Spleen (tissue), 11 donors: Measurements from ENCODE around the gene FRMD5. TPM values are rescaled to one million over a fixed set of nuclear protein-coding genes. Genes with fewer than 3 reads are reported as not detected.

Source experiments
- DNase-seq: peaks from one replicate; pipeline ENCODE4 v3.0.0-alpha.2; 2020
- H3K27ac ChIP-seq, 8 donors: fragments of 200-600 bp; sonication (generic) in 7 of 8; 1 replicate in 4 of 8; 2 replicates in 4 of 8; pipeline versions ENCODE4 v1.5.0 to v1.8.0; 2016 to 2021; ENCODE audit warnings: inconsistent platforms in 4 of 8, mild to moderate bottlenecking in 4 of 8, moderate library complexity in 1 of 8
- H3K27me3 ChIP-seq, 7 donors: fragments of 200-600 bp; sonication (generic) in 6 of 7; replicated peaks in 1 of 7; 1 replicate in 4 of 7; 2 replicates in 3 of 7; pipeline versions ENCODE4 v1.5.0 to v1.8.0; 2016 to 2021; ENCODE audit warnings: inconsistent platforms in 3 of 7, mild to moderate bottlenecking in 1 of 7
- H3K36me3 ChIP-seq, 6 donors: fragments of 200-600 bp; sonication (generic) in 5 of 6; 1 replicate in 4 of 6; 2 replicates in 2 of 6; pipeline versions ENCODE4 v1.5.0 to v1.8.0; 2016 to 2021; ENCODE audit warnings: inconsistent platforms in 2 of 6
- H3K4me1 ChIP-seq, 6 donors: fragments of 200-600 bp; sonication (generic) in 5 of 6; 1 replicate in 3 of 6; 2 replicates in 3 of 6; pipeline versions ENCODE4 v1.5.0 to v1.8.0; 2016 to 2021; ENCODE audit warnings: inconsistent platforms in 3 of 6
- H3K4me3 ChIP-seq, 8 donors: fragments of 200-600 bp; sonication (generic) in 7 of 8; 1 replicate in 4 of 8; 2 replicates in 4 of 8; pipeline versions ENCODE4 v1.5.0 to v1.8.0; 2016 to 2021; ENCODE audit warnings: inconsistent platforms in 4 of 8, mild to moderate bottlenecking in 4 of 8, moderate library complexity in 2 of 8
- H3K9me3 ChIP-seq, 8 donors: fragments of 200-600 bp; sonication (generic) in 7 of 8; 1 replicate in 4 of 8; 2 replicates in 4 of 8; pipeline versions ENCODE4 v1.5.0 to v1.8.0; 2016 to 2021; ENCODE audit warnings: inconsistent platforms in 4 of 8
- CTCF ChIP-seq, 11 experiments: fragments of 200-600 bp in 7 of 11; fragments of 450-650 bp in 4 of 11; sonication (generic) in 4 of 11; IDR thresholded peaks in 8 of 11; conservative IDR thresholded peaks in 3 of 11; 1 replicate in 7 of 11; 2 replicates in 4 of 11; pipeline versions ENCODE4 v1.4.0 to v1.8.0; 2016 to 2021; ENCODE audit warnings: antibody characterized with exemption in 11 of 11, inconsistent platforms in 4 of 11, mild to moderate bottlenecking in 1 of 11
- POLR2A ChIP-seq, 3 donors: fragments of 450-650 bp; IDR thresholded peaks; one replicate each; pipeline ENCODE4 v1.5.1; 2017; ENCODE audit warnings: antibody characterized with exemption in 3 of 3, mild to moderate bottlenecking in 1 of 3
- POLR2AphosphoS5 ChIP-seq, 3 donors: sonication (generic); formaldehyde crosslinking; IDR thresholded peaks; one replicate each; pipeline ENCODE4 v1.5.1; 2017; ENCODE audit warnings: antibody characterized with exemption in 3 of 3
- WGBS, 5 donors: extraction: QIAGEN DNeasy Blood & Tissue Kit in 3 of 5; methylation state at CpG; one replicate each; pipeline versions ENCODE4 v1.1.5 to v1.1.7; 2013 to 2018; 5-methylcytosine and 5-hydroxymethylcytosine counted together
- intact Hi-C: fragments of 100-400 bp; cut with DNase I; formaldehyde crosslinking; loops from one replicate; pipeline ENCODE4 v1.15.0; 2023; ENCODE audit warnings: low total_unique reads
- polyA plus RNA-seq, 3 donors: library from polyadenylated mRNA; stranded (reverse); fragments of 200-250 nt; gene quantifications; one replicate each; pipeline ENCODE4 v1.2.1, GENCODE V29; 2013
- total RNA-seq, 7 donors: library from RNA; depleted of rRNA in 3 of 7; stranded (reverse); fragments of >200 nt in 3 of 7; fragmentation: NEBNext Ultra II Directional in 4 of 7; extraction: Animal tissue kit (Norgen Biotek cat#: 25700) in 4 of 7; gene quantifications; one replicate each; pipeline versions ENCODE4 v1.1.0 to v1.2.1, GENCODE V29; 2016 to 2021
- donor health status: healthy with polysubstance abuse.
- donor health status: DM: no; HTN: no; CAD: no; lungs with moderate emphysema.
- donor health status: DM: no; HTN: no; CAD: no.
- donor health status: Bipolar disorder and iron deficiency.
- donor health status: healthy.
- donor health status: DM: no; HTN: no; CAD: no.
- donor health status: DM: yes; HTN: yes; CAD: no.

The FRMD5 gene
- total and polyA plus RNA-seq, 10 donors = 0.09 to 1.0 (median 0.43) TPM; not detected in 1

- Histone ChIP-seq H3K4me3 (no peak overlapping the region), H3K27ac (no peak overlapping the region)
Observed at GRCh38 chr15:44147636-44148035, 47.4 kb downstream of the FRMD5 start.

GRCh38 chr15:44145495-44145894 lies 49.6 kb downstream of the FRMD5 start:
- Histone ChIP-seq H3K4me3 (no peak overlapping the region), H3K9me3 (no peaks in the 10 kb centered on the region), H3K4me1 (no peaks in the 10 kb centered on the region), H3K27me3 (peaks cover 0 to 10% (median 0%) of the 10 kb centered on the region in 7 donors), H3K27ac (no peak overlapping the region), H3K36me3 (no peaks in the 10 kb centered on the region)
- DNase-seq = no peak
- no peak for TF ChIP-seq CTCF (IDR thresholded peaks at IDR 0.05 in 8 of 11, conservative IDR thresholded peaks at IDR 0.05 in 3 of 11)
- no peak for TF ChIP-seq POLR2AphosphoS5 (IDR thresholded peaks at IDR 0.05)
- TF ChIP-seq POLR2A (IDR thresholded peaks at IDR 0.05) = no peak
- intact Hi-C loops = no loop called here
- 80 to 87% (median 83%) methylated on average over 3 of the region's 3 CpGs for WGBS, 5 donors

More at GRCh38 chr15:44147636-44148035, 47.4 kb downstream of the FRMD5 start:
- intact Hi-C loops = no loop called here
- H3K36me3 ChIP-seq = no peaks in the 10 kb centered on the region
- DNase-seq = no peak
- H3K4me1 ChIP-seq = no peaks in the 10 kb centered on the region
- H3K9me3 ChIP-seq = no peaks in the 10 kb centered on the region
- H3K27me3 ChIP-seq = peaks cover 0 to 16% (median 0%) of the 10 kb centered on the region in 7 donors
- TF ChIP-seq POLR2A (IDR thresholded peaks at IDR 0.05) = no peak
- TF ChIP-seq POLR2AphosphoS5 (IDR thresholded peaks at IDR 0.05) = no peak
- TF ChIP-seq CTCF (IDR thresholded peaks at IDR 0.05 in 8 of 11, conservative IDR thresholded peaks at IDR 0.05 in 3 of 11) = no peak

- Histone ChIP-seq H3K9me3 (no peaks in the 10 kb centered on the region), H3K27ac (no peak overlapping the region), H3K27me3 (peaks cover 0 to 8% (median 0%) of the 10 kb centered on the region in 7 donors), H3K4me3 (no peak overlapping the region), H3K4me1 (no peaks in the 10 kb centered on the region), H3K36me3 (no peaks in the 10 kb centered on the region)
- intact Hi-C loops = no loop called here
- no peak for TF ChIP-seq POLR2AphosphoS5 (IDR thresholded peaks at IDR 0.05)
- no peak for TF ChIP-seq POLR2A (IDR thresholded peaks at IDR 0.05)
- no peak for TF ChIP-seq CTCF (IDR thresholded peaks at IDR 0.05 in 8 of 11, conservative IDR thresholded peaks at IDR 0.05 in 3 of 11)
- DNase-seq = no peak
Observed at GRCh38 chr15:44144992-44145391, 50.1 kb downstream of the FRMD5 start.

- H3K36me3 ChIP-seq = no peaks in the 10 kb centered on the region
- no peak overlapping the region for H3K4me3 ChIP-seq
- no peaks in the 10 kb centered on the region for H3K9me3 ChIP-seq
- 78 to 93% (median 82%) methylated on average over 1 of the region's 1 CpG for WGBS, 5 donors
- DNase-seq = no peak
- TF ChIP-seq CTCF (IDR thresholded peaks at IDR 0.05 in 8 of 11, conservative IDR thresholded peaks at IDR 0.05 in 3 of 11) (no peak), POLR2A (IDR thresholded peaks at IDR 0.05) (no peak), POLR2AphosphoS5 (IDR thresholded peaks at IDR 0.05) (no peak)
- intact Hi-C loops = no loop called here
- H3K27me3 ChIP-seq = peaks cover 0 to 8% (median 0%) of the 10 kb centered on the region in 7 donors
- H3K4me1 ChIP-seq = no peaks in the 10 kb centered on the region
- H3K27ac ChIP-seq = no peak overlapping the region
Observed at GRCh38 chr15:44144184-44144583, 50.9 kb downstream of the FRMD5 start.
